A549 (cell line): ENCODE results near the gene MB21D2. TPM values are rescaled to one million over a fixed set of nuclear protein-coding genes. Genes with fewer than 3 reads are reported as not detected.

Experiments
- ATAC-seq, 2 experiments: fragments of 200-7000 bp in 1 of 2; fragments of >200 bp in 1 of 2; cut with Nextera tagmentation in 1 of 2; cut with Tn5 transposase in 1 of 2; 3 replicates each; pipeline versions ENCODE4 v1.8.0 to v1.9.1; 2018 to 2020; ENCODE audit warnings: mild to moderate bottlenecking in 1 of 2, moderate library complexity in 1 of 2
- CTCF ChIA-PET: fragments of 300-600 bp; sonication (Branson Sonifier 250); formaldehyde crosslinking; extraction: SDS; loops from one replicate; lab custom pipeline; 2021; ENCODE audit warnings: antibody characterized with exemption, inconsistent platforms; lab: Yijun Ruan, JAX
- POLR2A ChIA-PET: fragments of 350-600 bp; formaldehyde crosslinking; extraction: SDS; loops from one replicate; lab custom pipeline; 2021; ENCODE audit warnings: antibody characterized with exemption, inconsistent platforms; lab: Yijun Ruan, JAX
- DNase-seq, 2 experiments: peaks; one replicate each; pipeline versions ENCODE4 v3.0.0 to v3.0.0-alpha.2; 2011 to 2016; ENCODE audit warnings: low read depth in 1 of 2, low spot score in 1 of 2
- FAIRE-seq: peaks from 2 replicates; lab custom pipeline; 2011; peaks lifted over from hg19 to GRCh38; lab: Jason Lieb, UNC
- H3K27ac ChIP-seq, 2 experiments: fragments of >200 bp; sonication (Bioruptor Twin); formaldehyde crosslinking; 3 replicates each; pipeline ENCODE4 v1.5.1; 2016 to 2017
- H3K4me1 ChIP-seq: fragments of >200 bp; sonication (Bioruptor Twin); formaldehyde crosslinking; 3 replicates; pipeline ENCODE4 v1.6.1; 2016
- H3K4me2 ChIP-seq: fragments of >200 bp; sonication (Bioruptor Twin); formaldehyde crosslinking; 3 replicates; pipeline ENCODE4 v1.6.1; 2016
- H3K4me3 ChIP-seq: fragments of >200 bp; sonication (Bioruptor Twin); formaldehyde crosslinking; 3 replicates; pipeline ENCODE4 v1.5.1; 2016
- H3K9me3 ChIP-seq: fragments of >200 bp; sonication (Bioruptor Twin); formaldehyde crosslinking; 3 replicates; pipeline ENCODE4 v1.6.1; 2016
- BHLHE40 ChIP-seq: IDR thresholded peaks from 2 replicates; pipeline ENCODE4 v1.6.1; 2012; ENCODE audit warnings: low read depth, low read length, inconsistent platforms
- CEBPB ChIP-seq, 2 experiments: fragments of >200 bp in 1 of 2; sonication (Bioruptor Twin) in 1 of 2; formaldehyde crosslinking in 1 of 2; IDR thresholded peaks; 2 replicates each; pipeline ENCODE4 v1.6.1; 2012 to 2016
- CHD2 ChIP-seq: fragments of 150-350 bp; IDR thresholded peaks from 2 replicates; pipeline ENCODE4 v1.6.1; 2014; ENCODE audit warnings: low read length; ENCODE audit not compliant: partially characterized antibody
- CTCF ChIP-seq: fragments of >200 bp; sonication (Bioruptor Twin); formaldehyde crosslinking; IDR thresholded peaks from 3 replicates; pipeline ENCODE4 v1.5.1; 2016
- EHMT2 ChIP-seq: fragments of 200-600 bp; sonication (generic); IDR thresholded peaks from 2 replicates; pipeline ENCODE4 v1.6.1; 2016; ENCODE audit warnings: antibody characterized with exemption, low read depth, mild to moderate bottlenecking, moderate library complexity
- ELK1 ChIP-seq: fragments of 150-350 bp; IDR thresholded peaks from 2 replicates; pipeline ENCODE4 v1.6.1; 2014; ENCODE audit warnings: low read depth, mild to moderate bottlenecking, low read length
- ESRRA ChIP-seq: fragments of 150-350 bp; IDR thresholded peaks from 2 replicates; pipeline ENCODE4 v1.6.1; 2014; ENCODE audit warnings: mild to moderate bottlenecking, low read length, borderline replicate concordance
- FOSB ChIP-seq: fragments of 250-450 bp; sonication (Bioruptor Pico); IDR thresholded peaks from 2 replicates; pipeline ENCODE4 v1.5.0; 2020; ENCODE audit warnings: mild to moderate bottlenecking, moderate library complexity
- FOSL2 ChIP-seq, 2 experiments: fragments of 450-650 bp in 1 of 2; fragments of >200 bp in 1 of 2; sonication (Bioruptor Twin) in 1 of 2; formaldehyde crosslinking; IDR thresholded peaks; 2 replicates each; pipeline versions ENCODE4 v1.5.0 to v1.6.1; 2016 to 2020; ENCODE audit warnings: mild to moderate bottlenecking in 1 of 2, moderate library complexity in 1 of 2
- FOXS1 ChIP-seq: fragments of 250-450 bp; sonication (Bioruptor Pico); IDR thresholded peaks from 2 replicates; pipeline ENCODE4 v1.5.0; 2020; ENCODE audit warnings: mild to moderate bottlenecking, moderate library complexity
- HDAC2 ChIP-seq: fragments of 200-600 bp; sonication (generic); IDR thresholded peaks from 2 replicates; pipeline ENCODE4 v1.6.1; 2016
- HEYL ChIP-seq: fragments of 250-450 bp; sonication (Bioruptor Pico); IDR thresholded peaks from 2 replicates; pipeline ENCODE4 v1.8.0; 2021; ENCODE audit warnings: mild to moderate bottlenecking, moderate library complexity
- HOXA7 ChIP-seq: fragments of 250-450 bp; sonication (Bioruptor Pico); IDR thresholded peaks from 2 replicates; pipeline ENCODE4 v1.5.0; 2020; ENCODE audit warnings: mild to moderate bottlenecking, moderate library complexity
- JUN ChIP-seq, 2 experiments: fragments of >200 bp; sonication (Bioruptor Twin); formaldehyde crosslinking; IDR thresholded peaks; 2 replicates in 1 of 2; 3 replicates in 1 of 2; pipeline ENCODE4 v1.6.1; 2016 to 2017
- JUNB ChIP-seq: fragments of >200 bp; sonication (Bioruptor Twin); formaldehyde crosslinking; IDR thresholded peaks from 2 replicates; pipeline ENCODE4 v1.6.1; 2016
- KDM1A ChIP-seq: fragments of 200-600 bp; sonication (generic); IDR thresholded peaks from 2 replicates; pipeline ENCODE4 v1.6.1; 2016; ENCODE audit warnings: low read depth, mild to moderate bottlenecking
- MAFK ChIP-seq: fragments of 450-650 bp; IDR thresholded peaks from 2 replicates; pipeline ENCODE4 v1.6.1; 2014; ENCODE audit not compliant: partially characterized antibody
- MAZ ChIP-seq: fragments of 150-350 bp; IDR thresholded peaks from 2 replicates; pipeline ENCODE4 v1.6.1; 2014; ENCODE audit warnings: antibody characterized with exemption, low read depth, low read length, borderline replicate concordance
- MYC ChIP-seq: IDR thresholded peaks from 2 replicates; pipeline ENCODE4 v1.6.1; 2012; ENCODE audit warnings: mild to moderate bottlenecking, inconsistent platforms, low read length, improper control_type of control experiment, borderline replicate concordance
- NFE2L2 ChIP-seq: fragments of 150-350 bp; conservative IDR thresholded peaks from 2 replicates; pipeline ENCODE4 v1.6.1; 2014; ENCODE audit warnings: low read length
- PBX3 ChIP-seq: IDR thresholded peaks from 2 replicates; pipeline ENCODE4 v1.6.1; 2012
- PHF8 ChIP-seq: fragments of 200-600 bp; sonication (generic); IDR thresholded peaks from 2 replicates; pipeline ENCODE4 v1.6.1; 2016; ENCODE audit warnings: low read depth, mild to moderate bottlenecking, antibody characterized with exemption, moderate library complexity, borderline replicate concordance
- POLR2A ChIP-seq: IDR thresholded peaks from 2 replicates; pipeline ENCODE4 v1.6.1; 2012; ENCODE audit warnings: mild to moderate bottlenecking, low read length
- POLR2AphosphoS2 ChIP-seq: conservative IDR thresholded peaks from 2 replicates; pipeline ENCODE4 v1.6.1; 2012; ENCODE audit warnings: low read length, improper control_type of control experiment, inconsistent platforms
- RFX5 ChIP-seq: fragments of 450-650 bp; IDR thresholded peaks from 2 replicates; pipeline ENCODE4 v1.7.1; 2014; ENCODE audit warnings: antibody characterized with exemption, mild to moderate bottlenecking, moderate library complexity
- SREBF2 ChIP-seq: fragments of 450-650 bp; IDR thresholded peaks from 2 replicates; pipeline ENCODE4 v1.6.1; 2014; ENCODE audit warnings: mild to moderate bottlenecking, moderate library complexity
- TFCP2L1 ChIP-seq: fragments of 250-450 bp; sonication (Bioruptor Pico); IDR thresholded peaks from 2 replicates; pipeline ENCODE4 v1.5.0; 2021; ENCODE audit warnings: mild to moderate bottlenecking
- ZNF302 ChIP-seq: fragments of 250-450 bp; sonication (Bioruptor Pico); IDR thresholded peaks from 2 replicates; pipeline ENCODE4 v1.9.0; 2021; ENCODE audit warnings: inconsistent platforms, mild to moderate bottlenecking, moderate library complexity
- WGBS: methylation state at CpG from one replicate; pipeline ENCODE4 v1.1.6; 2017; ENCODE audit errors: missing lambda C conversion rate; 5-methylcytosine and 5-hydroxymethylcytosine counted together
- polyA plus RNA-seq, 4 experiments: library from polyadenylated mRNA; depleted of rRNA in 3 of 4; stranded (reverse); fragments of >200 nt; fragmentation: RNase III in 1 of 4; extraction: RNeasy Plus Mini Kit Qiagen cat#74134 plus additional on column Dnase treatment in 1 of 4; gene quantifications; 2 replicates in 3 of 4; 3 replicates in 1 of 4; pipeline ENCODE4 v1.2.3, GENCODE V29; 2011 to 2017
- TF ChIP-seq, protein P1 (sequence below): fragments of 450-650 bp; IDR thresholded peaks from 2 replicates; pipeline ENCODE4 v1.6.1; 2014; ENCODE audit warnings: antibody characterized with exemption

Gene MB21D2
- polyA plus RNA-seq, 2 of the 4 experiments (the other 2 are of a cell fraction) = 4.8 to 7.5 TPM

GRCh38 chr3:192843119-192843518 lies 74.5 kb downstream of the MB21D2 start (continued):
- TF ChIP-seq FOSB (CRISPR knock-in tag) = no peak
- TF ChIP-seq, protein P1, sequence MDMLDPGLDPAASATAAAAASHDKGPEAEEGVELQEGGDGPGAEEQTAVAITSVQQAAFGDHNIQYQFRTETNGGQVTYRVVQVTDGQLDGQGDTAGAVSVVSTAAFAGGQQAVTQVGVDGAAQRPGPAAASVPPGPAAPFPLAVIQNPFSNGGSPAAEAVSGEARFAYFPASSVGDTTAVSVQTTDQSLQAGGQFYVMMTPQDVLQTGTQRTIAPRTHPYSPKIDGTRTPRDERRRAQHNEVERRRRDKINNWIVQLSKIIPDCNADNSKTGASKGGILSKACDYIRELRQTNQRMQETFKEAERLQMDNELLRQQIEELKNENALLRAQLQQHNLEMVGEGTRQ = no peak
- TF ChIP-seq BHLHE40 = no peak
- TF ChIP-seq POLR2A = no peak
- no peak for TF ChIP-seq TFCP2L1 (CRISPR knock-in tag)
- TF ChIP-seq FOXS1 (CRISPR knock-in tag) = no peak
- TF ChIP-seq ZNF302 = no peak
- no peak for TF ChIP-seq SREBF2
- no peak for TF ChIP-seq MAFK

DNA sequence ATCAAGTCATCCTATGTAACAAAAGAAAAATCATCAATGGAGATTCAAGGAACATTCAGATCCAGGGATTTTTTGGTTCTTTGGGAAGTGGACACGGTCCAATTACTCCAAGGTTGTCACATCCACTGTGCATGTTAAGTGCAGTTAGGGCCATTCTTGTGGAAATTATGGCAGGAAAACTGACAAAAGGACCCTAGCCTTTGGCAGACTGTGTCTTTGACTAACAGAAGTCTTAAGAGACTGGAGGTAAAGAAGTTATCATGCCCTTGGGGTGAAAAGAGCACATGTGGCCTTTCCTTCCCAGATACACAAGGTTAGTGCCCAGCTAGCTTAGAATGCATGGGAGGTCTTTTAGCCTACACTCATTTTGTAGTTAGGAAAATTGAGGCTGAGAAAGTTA lies 74.9 kb downstream of the MB21D2 start:
- FAIRE-seq (no peak), ATAC-seq (no peak), DNase-seq (no peak)
- Histone ChIP-seq H3K4me3 (no peak overlapping the region), H3K4me2 (no peak overlapping the region), H3K27ac (no peak overlapping the region), H3K4me1 (peaks cover 2% of the 10 kb centered on the region), H3K9me3 (no peaks in the 10 kb centered on the region)
- ChIA-PET POLR2A (no interaction called here), CTCF (no interaction called here)
- TF ChIP-seq MYC (no peak), RFX5 (no peak), KDM1A (no peak), EHMT2 (no peak), FOXS1 (CRISPR knock-in tag) (no peak), PBX3 (no peak), HOXA7 (CRISPR knock-in tag) (no peak), NFE2L2 (no peak), ESRRA (no peak), BHLHE40 (no peak), ZNF302 (no peak), JUN (IDR thresholded peaks at IDR 0.05) (no peak), CHD2 (no peak)
- 100% methylated on average over 1 of the region's 1 CpG for whole genome bisulfite sequencing

- CTCF ChIA-PET = no interaction called here
- FAIRE-seq (no peak), ATAC-seq (no peak), DNase-seq (no peak)
- no peak overlapping the region for H3K4me2 ChIP-seq
- TF ChIP-seq NFE2L2 (no peak), POLR2A (no peak), CEBPB (IDR thresholded peaks at IDR 0.05) (no peak), FOSL2 (IDR thresholded peaks at IDR 0.05) (no peak), FOSL2 (CRISPR knock-in tag; IDR thresholded peaks at IDR 0.05) (no peak), POLR2AphosphoS2 (no peak), CTCF (no peak), JUNB (no peak), HDAC2 (no peak), ELK1 (no peak), PHF8 (no peak), TFCP2L1 (CRISPR knock-in tag) (no peak), HEYL (no peak), MAZ (no peak), ESRRA (no peak)
- no peak overlapping the region for H3K27ac ChIP-seq
- no peaks in the 10 kb centered on the region for H3K4me1 ChIP-seq
- H3K4me3 ChIP-seq = no peak overlapping the region
- POLR2A ChIA-PET = no interaction called here
- H3K9me3 ChIP-seq = no peaks in the 10 kb centered on the region
- 95% methylated on average over 8 of the region's 8 CpGs for WGBS
Observed at GRCh38 chr3:192842138-192842537, 75.5 kb downstream of the MB21D2 start.
